Ureter (tissue), 1 donor: ENCODE results near the gene ATP2A2. TPM values are rescaled to one million over a fixed set of nuclear protein-coding genes. Genes with fewer than 3 reads are reported as not detected.
"Not testable (repeated sequence)": the region's sequence is repeated elsewhere in the genome, so short reads cannot be mapped to it uniquely, and the experiment has no call there.

ENCODE experiments used
- DNase-seq: peaks from one replicate; pipeline ENCODE4 v3.0.0-alpha.2; 2020; ENCODE audit warnings: low spot score
- total RNA-seq: library from RNA; stranded (reverse); gene quantifications from one replicate; pipeline ENCODE4 v1.2.4, GENCODE V29; 2023
- donor health status: DM: yes; HTN: yes; CAD: no.

The ATP2A2 gene
- total RNA-seq, 1 donor from 2014 or later, result 357 TPM

DNA sequence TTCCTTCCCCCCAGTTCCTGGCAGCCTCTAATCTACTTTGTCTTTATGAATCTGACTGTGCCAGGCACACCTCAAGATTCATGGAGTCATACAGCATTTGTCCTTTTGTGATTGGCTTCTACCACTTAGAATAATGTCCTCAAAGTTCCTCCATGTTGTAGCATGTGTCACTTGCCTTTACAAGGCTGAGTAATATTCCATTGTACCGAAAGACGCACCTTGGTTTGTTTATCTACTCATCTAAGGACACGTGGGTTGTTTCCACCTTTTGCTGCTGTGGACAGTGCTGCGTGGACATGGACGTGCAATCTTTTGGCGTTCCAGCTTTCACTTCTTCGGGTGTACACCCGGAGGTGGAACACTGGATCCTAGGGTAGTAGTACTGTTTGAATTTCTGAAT, 88.9 kb downstream of the ATP2A2 start:
- no peak for DNase-seq

DNA sequence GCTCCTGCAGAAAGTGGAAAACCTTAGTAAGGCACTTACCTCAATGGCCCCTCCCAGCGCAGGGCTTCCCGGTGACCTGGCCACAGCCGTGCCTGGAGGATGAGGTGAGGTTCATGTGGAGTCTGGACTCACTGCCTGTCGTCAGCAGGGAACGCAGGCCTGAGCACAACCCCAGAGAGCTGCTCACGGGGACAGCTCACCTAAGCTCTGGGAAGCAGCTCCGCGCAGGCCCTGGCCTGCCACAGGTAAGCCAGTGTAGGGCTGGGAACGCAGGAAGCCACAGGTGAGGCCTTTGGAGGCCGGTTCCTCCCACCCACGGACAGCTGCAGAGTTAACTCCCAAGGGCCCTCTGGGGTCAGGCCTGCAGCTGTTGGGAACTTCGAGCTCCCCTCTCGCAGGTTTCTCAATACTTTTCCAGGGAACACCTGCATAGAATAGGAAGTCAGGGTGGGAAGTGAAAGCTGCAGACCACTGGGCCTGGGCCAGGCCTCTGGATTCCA, 89.7 kb downstream of the ATP2A2 start:
- DNase-seq, result peak; percentile 69

DNA sequence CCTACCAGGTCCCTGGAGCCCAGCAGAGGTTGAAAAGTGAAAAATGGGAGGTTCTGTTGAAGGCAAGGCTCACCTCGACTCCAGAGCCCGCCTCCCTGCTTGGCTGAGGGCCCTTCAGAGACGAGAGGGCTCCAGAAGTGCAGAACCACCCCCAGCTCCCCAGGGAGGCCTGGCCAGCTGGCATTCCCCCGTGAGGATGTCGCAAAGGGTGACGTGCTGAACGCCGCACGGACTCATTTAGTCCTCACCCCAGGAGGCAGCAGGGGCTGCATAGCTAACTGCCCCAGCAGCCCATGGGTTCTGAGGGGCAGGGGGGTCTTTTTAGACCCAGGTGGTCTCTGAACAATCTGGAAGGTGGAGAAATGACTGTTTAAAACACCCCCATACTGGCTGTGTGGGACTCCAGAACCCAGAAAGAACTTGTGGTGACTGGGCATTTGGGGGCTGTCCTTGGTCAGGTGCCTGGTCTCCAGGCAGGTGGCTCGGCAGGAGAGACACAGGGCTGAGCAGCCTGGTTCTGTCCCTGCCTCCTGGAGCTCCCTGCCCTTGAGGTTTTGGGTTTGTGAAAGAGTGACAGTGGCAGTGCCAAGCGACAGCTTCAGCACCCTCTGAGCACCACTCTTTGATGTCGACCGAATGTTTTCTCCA, 90.5 kb downstream of the ATP2A2 start:
- no peak for DNase-seq

DNA sequence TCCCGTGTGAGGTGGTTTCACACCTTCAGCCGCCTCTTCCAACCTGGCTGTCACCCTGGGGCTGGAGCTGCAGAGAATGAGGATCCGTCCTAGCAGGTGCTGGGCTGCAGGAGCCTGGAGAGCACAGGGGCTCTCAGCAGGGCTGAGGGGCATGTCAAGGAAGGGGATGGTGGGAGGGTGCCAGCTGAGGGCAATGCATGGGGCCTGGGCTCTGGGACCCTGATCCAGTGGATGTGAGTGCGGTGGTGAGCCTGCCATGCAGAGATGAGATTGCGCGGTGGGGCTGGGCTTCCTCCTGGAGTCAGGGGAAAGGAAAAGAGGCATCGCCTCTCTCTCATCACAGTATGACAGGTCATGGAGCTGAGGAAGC, 91.0 kb downstream of the ATP2A2 start:
- DNase-seq, result no peak

DNA sequence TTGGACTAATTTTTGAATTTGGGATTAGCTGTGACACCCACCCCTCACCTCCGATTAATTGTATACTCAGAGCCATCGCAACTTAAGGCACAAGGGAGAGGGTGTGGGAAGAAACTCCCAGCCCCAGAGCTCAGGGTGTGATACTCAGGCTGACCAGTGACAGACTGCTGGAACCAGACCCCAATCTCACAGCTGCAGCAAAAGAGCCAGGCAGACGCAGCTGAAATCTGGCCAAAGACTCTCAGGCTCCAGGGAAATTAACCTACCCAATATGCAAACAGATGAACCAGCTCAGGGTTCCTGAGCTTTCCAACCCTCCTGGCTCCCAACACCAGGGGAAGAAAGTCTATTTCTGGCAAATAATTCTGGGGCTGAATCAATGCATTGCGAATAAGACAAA, 92.0 kb downstream of the ATP2A2 start:
- DNase-seq, result no peak

DNA sequence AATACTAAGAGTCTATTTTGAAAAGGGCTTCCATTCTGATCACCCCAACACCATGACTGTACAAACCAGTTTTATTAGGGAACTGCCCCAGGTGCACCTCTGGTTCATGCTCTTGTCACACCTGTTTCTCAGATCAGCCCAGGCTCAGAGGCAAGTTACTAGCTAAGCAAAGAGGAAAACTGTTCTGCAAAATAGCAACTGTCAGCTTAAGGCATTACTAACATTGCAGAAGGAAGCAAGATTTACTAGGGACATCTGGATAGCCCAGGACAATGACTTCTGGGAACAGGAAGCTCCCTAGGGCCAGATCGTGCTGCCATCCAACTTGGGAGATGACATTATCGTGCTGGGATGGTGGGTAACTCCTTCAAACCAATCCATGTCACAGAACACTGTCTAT, 92.4 kb downstream of the ATP2A2 start:
- no peak for DNase-seq

DNA sequence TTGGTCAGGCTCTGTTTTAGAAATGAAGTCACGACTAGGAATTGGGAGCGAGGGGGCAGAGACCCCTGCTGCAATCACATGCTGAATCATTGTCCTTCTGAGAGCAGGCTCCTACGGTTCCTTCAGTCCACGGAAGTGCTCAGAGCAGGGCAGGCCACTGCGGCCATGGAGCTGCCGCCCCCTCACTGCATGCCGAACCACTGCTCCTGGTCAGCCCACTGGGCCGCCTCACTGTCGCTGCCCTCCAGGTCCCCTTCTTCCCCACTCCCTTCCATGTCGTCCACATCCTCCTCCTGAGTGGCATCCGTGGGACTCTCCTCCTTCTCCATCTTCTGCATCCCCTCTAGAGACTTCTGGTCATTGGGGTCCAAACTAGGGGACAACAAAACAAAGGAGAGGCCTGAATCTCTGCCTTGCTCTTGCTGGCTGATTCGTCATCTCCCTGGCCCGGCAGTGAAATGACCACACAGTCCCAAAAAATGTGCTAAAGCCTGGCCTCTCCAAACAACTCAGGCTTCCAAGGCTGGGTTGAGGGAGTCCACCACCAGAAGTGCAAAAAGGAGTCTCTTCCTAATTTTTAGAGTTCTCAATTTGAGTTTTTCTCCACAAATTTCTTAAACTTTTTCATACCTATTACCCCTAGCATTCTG, 93.0 kb downstream of the ATP2A2 start:
- no peak for DNase-seq

DNA sequence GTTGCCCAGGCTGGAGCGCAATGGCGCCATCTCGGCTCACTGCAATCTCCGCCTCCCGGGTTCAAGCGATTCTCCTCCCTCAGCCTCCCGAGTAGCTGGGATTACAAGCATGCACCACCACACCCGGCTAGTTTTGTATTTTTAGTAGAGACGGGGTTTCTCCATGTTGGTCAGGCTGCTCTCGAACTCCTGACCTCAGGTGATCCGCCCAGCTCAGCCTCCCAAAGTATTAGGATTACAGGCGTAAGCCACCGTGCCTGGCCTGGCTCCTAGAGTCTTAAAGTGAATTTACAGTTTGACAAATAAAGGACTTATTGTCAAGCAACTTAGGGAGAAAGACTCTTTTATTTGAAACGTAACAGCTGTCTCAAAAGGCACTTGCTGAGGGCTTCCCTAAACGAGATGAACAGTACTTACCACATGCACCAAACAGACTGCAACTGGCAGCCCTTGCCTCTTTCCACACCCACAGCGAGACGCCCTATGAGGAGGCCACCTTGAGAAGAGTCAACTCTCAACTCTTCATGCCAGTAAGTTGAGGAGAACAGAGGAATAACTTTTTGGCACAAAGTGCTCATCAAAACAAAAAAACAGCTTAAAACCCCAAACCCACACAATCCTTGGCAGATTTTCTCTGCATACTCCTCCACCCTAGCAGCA, 97.2 kb downstream of the ATP2A2 start:
- DNase-seq, result not testable (repeated sequence)

DNA sequence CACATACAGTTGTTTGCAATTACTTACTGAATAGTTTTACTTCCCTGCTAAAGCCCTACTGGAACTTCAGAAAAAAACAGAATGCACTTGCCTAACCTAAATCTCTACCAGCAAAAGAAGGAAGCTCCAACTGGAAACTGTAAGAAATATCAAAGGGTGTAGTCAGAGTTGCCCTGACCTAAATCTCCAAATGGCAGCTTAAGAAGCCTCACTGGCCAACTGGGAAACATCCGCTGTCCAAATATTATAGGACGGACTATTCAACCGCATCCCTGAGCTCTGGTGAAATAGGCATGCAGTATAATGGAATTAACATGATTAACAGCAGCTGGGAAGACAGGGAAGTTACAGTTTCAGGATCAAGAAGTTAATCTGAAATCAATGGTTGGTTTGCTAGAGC, 98.2 kb downstream of the ATP2A2 start:
- no peak for DNase-seq

DNA sequence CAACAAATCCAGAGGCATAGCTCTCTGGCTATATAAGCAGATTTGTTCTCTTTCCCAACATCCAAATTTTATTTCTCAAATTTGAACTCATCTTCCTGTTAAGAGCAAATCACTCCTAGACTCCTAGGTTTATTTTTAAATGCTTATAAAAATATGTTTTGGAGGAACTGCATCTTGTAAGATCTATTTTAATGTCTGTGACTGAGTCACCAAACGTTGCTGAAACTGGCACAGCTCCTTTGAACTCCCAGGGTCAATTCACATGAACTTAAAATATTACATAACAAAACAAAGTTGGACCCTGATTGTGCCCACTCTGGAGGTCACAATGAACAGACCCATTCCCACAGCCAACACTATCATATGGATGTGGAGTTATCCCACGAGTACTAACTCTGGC, 98.6 kb downstream of the ATP2A2 start:
- no peak for DNase-seq

DNA sequence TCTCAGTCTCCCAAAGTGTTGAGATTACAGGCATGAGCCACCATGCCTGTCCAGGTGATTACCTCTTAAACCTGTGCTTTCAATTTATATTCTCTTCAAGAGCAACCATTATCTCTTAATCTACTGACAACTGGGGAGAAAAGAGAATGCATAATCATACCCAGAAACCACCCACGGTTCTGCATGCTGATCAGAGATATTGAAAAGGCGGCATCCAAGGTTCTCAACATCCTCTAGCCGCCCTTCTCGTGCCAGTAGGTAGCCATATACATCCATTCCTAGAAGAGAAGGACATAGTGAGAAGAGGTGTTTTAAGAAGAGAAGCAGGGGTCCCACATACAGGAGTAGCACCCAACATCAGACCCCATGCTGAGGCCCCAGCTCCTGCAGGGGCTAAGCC, 101.6 kb downstream of the ATP2A2 start:
- DNase-seq, result no peak

Other genes with a start within 250 kb of the ATP2A2 start
- 14.1 TPM for gene C12orf76, start 232.7 kb upstream of the ATP2A2 start, total RNA-seq
- gene IFT81, start 156.9 kb upstream of the ATP2A2 start, total RNA-seq, result 21.9 TPM
- 104 TPM for gene ANAPC7, start 122.5 kb downstream of the ATP2A2 start, total RNA-seq
- 250 TPM for gene ARPC3, start 169.1 kb downstream of the ATP2A2 start, total RNA-seq
- 20.3 TPM for gene GPN3, start 187.0 kb downstream of the ATP2A2 start, total RNA-seq
- gene FAM216A, start 187.6 kb downstream of the ATP2A2 start, total RNA-seq, result 4.2 TPM
- gene VPS29, start 220.9 kb downstream of the ATP2A2 start, total RNA-seq, result 120 TPM
- gene RAD9B, start 221.1 kb downstream of the ATP2A2 start, total RNA-seq, result 0.57 TPM